Fibroblast of the aortic adventitia (primary cell): ENCODE measurements around the gene HDDC3. TPM values are rescaled to one million over a fixed set of nuclear protein-coding genes. Genes with fewer than 3 reads are reported as not detected.

ENCODE experiments used
- DNase-seq: peaks from one replicate; pipeline ENCODE4 v3.0.0-alpha.2; 2010; ENCODE audit warnings: low read depth
- H3K4me3 ChIP-seq: 2 replicates; pipeline ENCODE4 v1.5.1; 2011; ENCODE audit warnings: low read depth, mild to moderate bottlenecking, control low read depth, low read length, moderate library complexity
- CTCF ChIP-seq: IDR thresholded peaks from 2 replicates; pipeline ENCODE4 v1.5.1; 2011; ENCODE audit warnings: mild to moderate bottlenecking, low read length, control low read depth, inconsistent platforms; ENCODE audit not compliant: insufficient read depth
- total RNA-seq: library from RNA; depleted of rRNA; stranded (reverse); fragments of >200 nt; gene quantifications from 2 replicates; pipeline ENCODE4 v1.2.3, GENCODE V29; 2012; ENCODE audit warnings: low replicate concordance

HDDC3 gene
- total RNA-seq, 1 donor, result 12.9 TPM

GRCh38 chr15:90953947-90954711 is 21.8 kb upstream of the HDDC3 start:
- H3K4me3 ChIP-seq, result no peak overlapping the region
- TF ChIP-seq CTCF, result no peak
- no peak for DNase-seq

GRCh38 chr15:90952901-90953677 is 20.7 kb upstream of the HDDC3 start:
- TF ChIP-seq CTCF, result no peak
- no peak overlapping the region for H3K4me3 ChIP-seq
- DNase-seq, result no peak

GRCh38 chr15:90950676-90951075 is 18.3 kb upstream of the HDDC3 start:
- TF ChIP-seq CTCF, result no peak
- no peak overlapping the region for H3K4me3 ChIP-seq
- DNase-seq, result no peak

GRCh38 chr15:90949979-90950675 is 17.8 kb upstream of the HDDC3 start:
- no peak for DNase-seq
- no peak for TF ChIP-seq CTCF
- no peak overlapping the region for H3K4me3 ChIP-seq

GRCh38 chr15:90948506-90948905 is 16.2 kb upstream of the HDDC3 start:
- DNase-seq, result no peak
- TF ChIP-seq CTCF, result no peak
- no peak overlapping the region for H3K4me3 ChIP-seq

GRCh38 chr15:90947577-90948357 is 15.4 kb upstream of the HDDC3 start:
- DNase-seq, result no peak
- no peak for TF ChIP-seq CTCF
- no peak overlapping the region for H3K4me3 ChIP-seq
